Upper lobe of right lung (tissue), 1 donor: ENCODE data around the gene KCTD16. TPM values are rescaled to one million over a fixed set of nuclear protein-coding genes. Genes with fewer than 3 reads are reported as not detected.

ENCODE experiments used
- ATAC-seq: fragments of 200-7000 bp; cut with Tn5 transposase; one replicate; pipeline ENCODE4 v1.9.1; 2020; ENCODE audit warnings: mild to moderate bottlenecking, moderate library complexity
- DNase-seq: peaks from one replicate; pipeline ENCODE4 v3.0.0-alpha.2; 2020
- H3K27ac ChIP-seq: fragments of 200-600 bp; one replicate; pipeline ENCODE4 v1.8.0; 2022
- H3K27me3 ChIP-seq: fragments of 200-600 bp; one replicate; pipeline ENCODE4 v1.8.0; 2022; ENCODE audit warnings: mild to moderate bottlenecking
- H3K36me3 ChIP-seq: fragments of 200-600 bp; one replicate; pipeline ENCODE4 v1.8.0; 2022
- H3K4me1 ChIP-seq: fragments of 200-600 bp; one replicate; pipeline ENCODE4 v1.8.0; 2022
- H3K4me3 ChIP-seq: fragments of 200-600 bp; one replicate; pipeline ENCODE4 v1.8.0; 2022; ENCODE audit warnings: mild to moderate bottlenecking
- H3K9me3 ChIP-seq: fragments of 200-600 bp; one replicate; pipeline ENCODE4 v1.8.0; 2022
- intact Hi-C: fragments of 100-400 bp; cut with DNase I; formaldehyde crosslinking; loops from one replicate; pipeline ENCODE4 v1.11.0; 2022
- total RNA-seq: library from RNA; stranded (reverse); fragmentation: NEBNext Ultra II Directional; extraction: Animal tissue kit (Norgen Biotek cat#: 25700); gene quantifications from one replicate; pipeline ENCODE4 v1.2.1, GENCODE V29; 2021
- TF ChIP-seq, protein P1 (sequence below): fragments of 200-600 bp; IDR thresholded peaks from one replicate; pipeline ENCODE4 v1.8.0; 2022; ENCODE audit warnings: antibody characterized with exemption
- donor health status: DM: no; HTN: yes; CAD: no; lungs with severe emphysema.

Gene KCTD16
- total RNA-seq, 1 donor from 2014 or later, result 5.1 TPM

DNA sequence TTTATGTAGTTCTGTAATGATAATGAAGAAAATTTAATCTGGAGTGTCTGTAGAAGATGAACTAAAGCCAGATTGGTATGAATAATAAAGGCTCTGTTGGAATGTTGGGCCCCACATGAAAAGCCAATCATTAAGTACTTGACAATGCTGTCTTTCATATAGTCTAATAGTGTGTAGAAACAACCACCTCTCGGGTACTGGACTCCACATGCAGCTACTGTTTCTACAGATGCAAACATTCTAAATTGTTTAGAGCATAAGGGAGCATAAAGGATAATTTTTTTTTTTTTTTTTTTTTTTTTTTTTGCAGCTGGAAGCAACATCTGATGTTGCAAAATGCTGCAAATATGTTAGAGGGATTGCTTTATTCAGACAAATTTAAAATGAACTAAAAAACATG, 354.3 kb downstream of the KCTD16 start:
- H3K27ac ChIP-seq, result no peak overlapping the region
- TF ChIP-seq, protein P1, sequence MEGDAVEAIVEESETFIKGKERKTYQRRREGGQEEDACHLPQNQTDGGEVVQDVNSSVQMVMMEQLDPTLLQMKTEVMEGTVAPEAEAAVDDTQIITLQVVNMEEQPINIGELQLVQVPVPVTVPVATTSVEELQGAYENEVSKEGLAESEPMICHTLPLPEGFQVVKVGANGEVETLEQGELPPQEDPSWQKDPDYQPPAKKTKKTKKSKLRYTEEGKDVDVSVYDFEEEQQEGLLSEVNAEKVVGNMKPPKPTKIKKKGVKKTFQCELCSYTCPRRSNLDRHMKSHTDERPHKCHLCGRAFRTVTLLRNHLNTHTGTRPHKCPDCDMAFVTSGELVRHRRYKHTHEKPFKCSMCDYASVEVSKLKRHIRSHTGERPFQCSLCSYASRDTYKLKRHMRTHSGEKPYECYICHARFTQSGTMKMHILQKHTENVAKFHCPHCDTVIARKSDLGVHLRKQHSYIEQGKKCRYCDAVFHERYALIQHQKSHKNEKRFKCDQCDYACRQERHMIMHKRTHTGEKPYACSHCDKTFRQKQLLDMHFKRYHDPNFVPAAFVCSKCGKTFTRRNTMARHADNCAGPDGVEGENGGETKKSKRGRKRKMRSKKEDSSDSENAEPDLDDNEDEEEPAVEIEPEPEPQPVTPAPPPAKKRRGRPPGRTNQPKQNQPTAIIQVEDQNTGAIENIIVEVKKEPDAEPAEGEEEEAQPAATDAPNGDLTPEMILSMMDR, result no peak
- intact Hi-C loops, result no loop called here
- DNase-seq (no peak), ATAC-seq (no peak)
- no peaks in the 10 kb centered on the region for H3K36me3 ChIP-seq
- H3K9me3 ChIP-seq, result no peaks in the 10 kb centered on the region
- no peaks in the 10 kb centered on the region for H3K4me1 ChIP-seq
- H3K27me3 ChIP-seq, result no peaks in the 10 kb centered on the region
- no peak overlapping the region for H3K4me3 ChIP-seq

DNA sequence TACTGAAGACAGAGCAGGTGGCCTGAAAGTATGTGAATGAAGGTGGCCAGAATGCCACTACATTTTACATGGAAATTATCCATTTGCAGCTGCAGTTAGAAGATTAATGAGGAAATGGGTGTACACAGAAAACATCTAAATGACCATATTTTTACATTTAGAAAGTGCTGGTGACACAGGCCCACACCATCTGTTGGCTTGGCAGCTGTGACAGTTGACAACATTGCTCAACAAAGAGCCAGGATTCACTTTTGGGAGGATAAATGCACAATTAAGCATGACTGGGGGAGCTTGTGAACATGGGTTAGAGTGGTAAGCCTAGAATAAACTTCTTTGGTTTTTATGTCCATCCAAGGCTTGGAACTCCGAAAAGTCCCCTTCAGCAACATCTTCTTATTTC, 360.5 kb downstream of the KCTD16 start:
- no peak overlapping the region for H3K27ac ChIP-seq

More for the DNA sequence above, 360.5 kb downstream of the KCTD16 start:
- Histone ChIP-seq H3K36me3 (no peaks in the 10 kb centered on the region), H3K9me3 (no peaks in the 10 kb centered on the region), H3K27me3 (no peaks in the 10 kb centered on the region), H3K4me1 (no peaks in the 10 kb centered on the region), H3K4me3 (no peak overlapping the region)
- TF ChIP-seq, protein P1, result no peak
- no peak for ATAC-seq
- intact Hi-C loops, result no loop called here
- DNase-seq, result no peak

Other genes with a start within 250 kb of the KCTD16 start
- gene YIPF5, start 214 bp upstream of the KCTD16 start, total RNA-seq, result 47.6 TPM